Esophagus squamous epithelium (tissue), 4 donors: ENCODE data around the gene NCAM1.

Experiments
- CTCF ChIP-seq, 6 experiments: fragments of 450-650 bp in 4 of 6; fragments of 200-600 bp in 2 of 6; sonication (generic) in 2 of 6; IDR thresholded peaks; one replicate each; pipeline ENCODE4 v1.5.1; 2016 to 2019; ENCODE audit warnings: antibody characterized with exemption in 6 of 6, mild to moderate bottlenecking in 4 of 6, moderate library complexity in 4 of 6
- POLR2A ChIP-seq, 4 donors: fragments of 450-650 bp; IDR thresholded peaks; one replicate each; pipeline ENCODE4 v1.6.1; 2017; ENCODE audit warnings: antibody characterized with exemption in 4 of 4, mild to moderate bottlenecking in 4 of 4, moderate library complexity in 3 of 4

GRCh38 chr11:112932593-112932992 lies 28.6 kb upstream of the NCAM1 start:
- no peak for TF ChIP-seq POLR2A (IDR thresholded peaks at IDR 0.05)
- no peak for TF ChIP-seq CTCF (IDR thresholded peaks at IDR 0.05)
